ENCODE results near the gene HIPK2.

DNA sequence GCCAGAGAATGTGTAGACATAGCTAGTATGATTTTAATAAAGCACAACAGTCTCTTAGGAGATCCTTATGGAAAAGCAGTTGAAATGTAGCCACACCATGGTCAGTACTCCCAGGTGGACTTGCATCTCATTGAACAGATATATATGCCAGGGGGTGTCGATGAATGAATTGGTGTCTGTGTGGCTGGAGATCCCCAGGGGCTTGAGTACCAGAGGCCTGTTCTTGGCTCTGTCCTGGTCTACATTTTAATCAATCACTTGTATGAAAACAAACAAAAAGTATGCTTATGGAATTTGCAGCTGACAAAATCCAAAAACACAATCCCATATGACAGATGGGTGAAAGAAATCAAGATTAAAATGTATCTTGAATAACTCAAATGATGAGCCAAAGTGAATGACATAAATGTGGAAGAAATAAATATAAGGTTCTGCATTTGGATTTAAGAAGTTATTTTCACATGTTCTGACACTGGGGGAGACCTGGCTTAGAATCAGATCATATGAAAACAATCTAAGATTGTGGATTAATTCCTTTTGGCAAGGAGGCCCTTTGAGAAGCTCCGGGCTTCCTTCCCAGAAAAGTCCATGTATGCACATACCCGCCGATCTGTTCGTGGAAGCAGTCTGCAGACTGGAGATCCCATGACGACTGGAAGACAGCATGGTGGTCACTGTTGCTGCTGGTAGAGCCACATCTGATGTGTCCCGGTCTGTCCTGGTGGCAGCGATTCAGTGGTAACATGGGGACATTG lies 238.7 kb downstream of the HIPK2 start:
- TF ChIP-seq, protein P1, sequence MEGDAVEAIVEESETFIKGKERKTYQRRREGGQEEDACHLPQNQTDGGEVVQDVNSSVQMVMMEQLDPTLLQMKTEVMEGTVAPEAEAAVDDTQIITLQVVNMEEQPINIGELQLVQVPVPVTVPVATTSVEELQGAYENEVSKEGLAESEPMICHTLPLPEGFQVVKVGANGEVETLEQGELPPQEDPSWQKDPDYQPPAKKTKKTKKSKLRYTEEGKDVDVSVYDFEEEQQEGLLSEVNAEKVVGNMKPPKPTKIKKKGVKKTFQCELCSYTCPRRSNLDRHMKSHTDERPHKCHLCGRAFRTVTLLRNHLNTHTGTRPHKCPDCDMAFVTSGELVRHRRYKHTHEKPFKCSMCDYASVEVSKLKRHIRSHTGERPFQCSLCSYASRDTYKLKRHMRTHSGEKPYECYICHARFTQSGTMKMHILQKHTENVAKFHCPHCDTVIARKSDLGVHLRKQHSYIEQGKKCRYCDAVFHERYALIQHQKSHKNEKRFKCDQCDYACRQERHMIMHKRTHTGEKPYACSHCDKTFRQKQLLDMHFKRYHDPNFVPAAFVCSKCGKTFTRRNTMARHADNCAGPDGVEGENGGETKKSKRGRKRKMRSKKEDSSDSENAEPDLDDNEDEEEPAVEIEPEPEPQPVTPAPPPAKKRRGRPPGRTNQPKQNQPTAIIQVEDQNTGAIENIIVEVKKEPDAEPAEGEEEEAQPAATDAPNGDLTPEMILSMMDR (conservative IDR thresholded peaks at IDR 0.05; ENCODE audit: low read depth in 2 of 2): no peak
- TF ChIP-seq EZH2 (IDR thresholded peaks at IDR 0.05; ENCODE audit: low read depth, unreplicated experiment) (no peak), EZH2phosphoT487 (IDR thresholded peaks at IDR 0.05; ENCODE audit: unreplicated experiment) (no peak), POLR2AphosphoS5 (IDR thresholded peaks at IDR 0.05; ENCODE audit: low read depth) (no peak), ZNF114 (CRISPR knock-in tag; IDR thresholded peaks at IDR 0.05) (no peak), CREB1 (CRISPR knock-in tag; IDR thresholded peaks at IDR 0.05; ENCODE audit: low read depth) (no peak), JUNB (IDR thresholded peaks at IDR 0.05; ENCODE audit: unreplicated experiment) (no peak), STAT1 (IDR thresholded peaks at IDR 0.05; ENCODE audit: unreplicated experiment) (no peak), ZNF331 (CRISPR knock-in tag; IDR thresholded peaks at IDR 0.05; ENCODE audit: low read depth) (no peak), NANOG (IDR thresholded peaks at IDR 0.05; ENCODE audit: borderline replicate concordance) (no peak)
- TF ChIP-seq, protein P2, sequence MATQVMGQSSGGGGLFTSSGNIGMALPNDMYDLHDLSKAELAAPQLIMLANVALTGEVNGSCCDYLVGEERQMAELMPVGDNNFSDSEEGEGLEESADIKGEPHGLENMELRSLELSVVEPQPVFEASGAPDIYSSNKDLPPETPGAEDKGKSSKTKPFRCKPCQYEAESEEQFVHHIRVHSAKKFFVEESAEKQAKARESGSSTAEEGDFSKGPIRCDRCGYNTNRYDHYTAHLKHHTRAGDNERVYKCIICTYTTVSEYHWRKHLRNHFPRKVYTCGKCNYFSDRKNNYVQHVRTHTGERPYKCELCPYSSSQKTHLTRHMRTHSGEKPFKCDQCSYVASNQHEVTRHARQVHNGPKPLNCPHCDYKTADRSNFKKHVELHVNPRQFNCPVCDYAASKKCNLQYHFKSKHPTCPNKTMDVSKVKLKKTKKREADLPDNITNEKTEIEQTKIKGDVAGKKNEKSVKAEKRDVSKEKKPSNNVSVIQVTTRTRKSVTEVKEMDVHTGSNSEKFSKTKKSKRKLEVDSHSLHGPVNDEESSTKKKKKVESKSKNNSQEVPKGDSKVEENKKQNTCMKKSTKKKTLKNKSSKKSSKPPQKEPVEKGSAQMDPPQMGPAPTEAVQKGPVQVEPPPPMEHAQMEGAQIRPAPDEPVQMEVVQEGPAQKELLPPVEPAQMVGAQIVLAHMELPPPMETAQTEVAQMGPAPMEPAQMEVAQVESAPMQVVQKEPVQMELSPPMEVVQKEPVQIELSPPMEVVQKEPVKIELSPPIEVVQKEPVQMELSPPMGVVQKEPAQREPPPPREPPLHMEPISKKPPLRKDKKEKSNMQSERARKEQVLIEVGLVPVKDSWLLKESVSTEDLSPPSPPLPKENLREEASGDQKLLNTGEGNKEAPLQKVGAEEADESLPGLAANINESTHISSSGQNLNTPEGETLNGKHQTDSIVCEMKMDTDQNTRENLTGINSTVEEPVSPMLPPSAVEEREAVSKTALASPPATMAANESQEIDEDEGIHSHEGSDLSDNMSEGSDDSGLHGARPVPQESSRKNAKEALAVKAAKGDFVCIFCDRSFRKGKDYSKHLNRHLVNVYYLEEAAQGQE (IDR thresholded peaks at IDR 0.05; ENCODE audit: unreplicated experiment): no peak
- TF ChIP-seq, protein P3, sequence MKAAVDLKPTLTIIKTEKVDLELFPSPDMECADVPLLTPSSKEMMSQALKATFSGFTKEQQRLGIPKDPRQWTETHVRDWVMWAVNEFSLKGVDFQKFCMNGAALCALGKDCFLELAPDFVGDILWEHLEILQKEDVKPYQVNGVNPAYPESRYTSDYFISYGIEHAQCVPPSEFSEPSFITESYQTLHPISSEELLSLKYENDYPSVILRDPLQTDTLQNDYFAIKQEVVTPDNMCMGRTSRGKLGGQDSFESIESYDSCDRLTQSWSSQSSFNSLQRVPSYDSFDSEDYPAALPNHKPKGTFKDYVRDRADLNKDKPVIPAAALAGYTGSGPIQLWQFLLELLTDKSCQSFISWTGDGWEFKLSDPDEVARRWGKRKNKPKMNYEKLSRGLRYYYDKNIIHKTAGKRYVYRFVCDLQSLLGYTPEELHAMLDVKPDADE (IDR thresholded peaks at IDR 0.05): no peak
- TF ChIP-seq, protein P4, sequence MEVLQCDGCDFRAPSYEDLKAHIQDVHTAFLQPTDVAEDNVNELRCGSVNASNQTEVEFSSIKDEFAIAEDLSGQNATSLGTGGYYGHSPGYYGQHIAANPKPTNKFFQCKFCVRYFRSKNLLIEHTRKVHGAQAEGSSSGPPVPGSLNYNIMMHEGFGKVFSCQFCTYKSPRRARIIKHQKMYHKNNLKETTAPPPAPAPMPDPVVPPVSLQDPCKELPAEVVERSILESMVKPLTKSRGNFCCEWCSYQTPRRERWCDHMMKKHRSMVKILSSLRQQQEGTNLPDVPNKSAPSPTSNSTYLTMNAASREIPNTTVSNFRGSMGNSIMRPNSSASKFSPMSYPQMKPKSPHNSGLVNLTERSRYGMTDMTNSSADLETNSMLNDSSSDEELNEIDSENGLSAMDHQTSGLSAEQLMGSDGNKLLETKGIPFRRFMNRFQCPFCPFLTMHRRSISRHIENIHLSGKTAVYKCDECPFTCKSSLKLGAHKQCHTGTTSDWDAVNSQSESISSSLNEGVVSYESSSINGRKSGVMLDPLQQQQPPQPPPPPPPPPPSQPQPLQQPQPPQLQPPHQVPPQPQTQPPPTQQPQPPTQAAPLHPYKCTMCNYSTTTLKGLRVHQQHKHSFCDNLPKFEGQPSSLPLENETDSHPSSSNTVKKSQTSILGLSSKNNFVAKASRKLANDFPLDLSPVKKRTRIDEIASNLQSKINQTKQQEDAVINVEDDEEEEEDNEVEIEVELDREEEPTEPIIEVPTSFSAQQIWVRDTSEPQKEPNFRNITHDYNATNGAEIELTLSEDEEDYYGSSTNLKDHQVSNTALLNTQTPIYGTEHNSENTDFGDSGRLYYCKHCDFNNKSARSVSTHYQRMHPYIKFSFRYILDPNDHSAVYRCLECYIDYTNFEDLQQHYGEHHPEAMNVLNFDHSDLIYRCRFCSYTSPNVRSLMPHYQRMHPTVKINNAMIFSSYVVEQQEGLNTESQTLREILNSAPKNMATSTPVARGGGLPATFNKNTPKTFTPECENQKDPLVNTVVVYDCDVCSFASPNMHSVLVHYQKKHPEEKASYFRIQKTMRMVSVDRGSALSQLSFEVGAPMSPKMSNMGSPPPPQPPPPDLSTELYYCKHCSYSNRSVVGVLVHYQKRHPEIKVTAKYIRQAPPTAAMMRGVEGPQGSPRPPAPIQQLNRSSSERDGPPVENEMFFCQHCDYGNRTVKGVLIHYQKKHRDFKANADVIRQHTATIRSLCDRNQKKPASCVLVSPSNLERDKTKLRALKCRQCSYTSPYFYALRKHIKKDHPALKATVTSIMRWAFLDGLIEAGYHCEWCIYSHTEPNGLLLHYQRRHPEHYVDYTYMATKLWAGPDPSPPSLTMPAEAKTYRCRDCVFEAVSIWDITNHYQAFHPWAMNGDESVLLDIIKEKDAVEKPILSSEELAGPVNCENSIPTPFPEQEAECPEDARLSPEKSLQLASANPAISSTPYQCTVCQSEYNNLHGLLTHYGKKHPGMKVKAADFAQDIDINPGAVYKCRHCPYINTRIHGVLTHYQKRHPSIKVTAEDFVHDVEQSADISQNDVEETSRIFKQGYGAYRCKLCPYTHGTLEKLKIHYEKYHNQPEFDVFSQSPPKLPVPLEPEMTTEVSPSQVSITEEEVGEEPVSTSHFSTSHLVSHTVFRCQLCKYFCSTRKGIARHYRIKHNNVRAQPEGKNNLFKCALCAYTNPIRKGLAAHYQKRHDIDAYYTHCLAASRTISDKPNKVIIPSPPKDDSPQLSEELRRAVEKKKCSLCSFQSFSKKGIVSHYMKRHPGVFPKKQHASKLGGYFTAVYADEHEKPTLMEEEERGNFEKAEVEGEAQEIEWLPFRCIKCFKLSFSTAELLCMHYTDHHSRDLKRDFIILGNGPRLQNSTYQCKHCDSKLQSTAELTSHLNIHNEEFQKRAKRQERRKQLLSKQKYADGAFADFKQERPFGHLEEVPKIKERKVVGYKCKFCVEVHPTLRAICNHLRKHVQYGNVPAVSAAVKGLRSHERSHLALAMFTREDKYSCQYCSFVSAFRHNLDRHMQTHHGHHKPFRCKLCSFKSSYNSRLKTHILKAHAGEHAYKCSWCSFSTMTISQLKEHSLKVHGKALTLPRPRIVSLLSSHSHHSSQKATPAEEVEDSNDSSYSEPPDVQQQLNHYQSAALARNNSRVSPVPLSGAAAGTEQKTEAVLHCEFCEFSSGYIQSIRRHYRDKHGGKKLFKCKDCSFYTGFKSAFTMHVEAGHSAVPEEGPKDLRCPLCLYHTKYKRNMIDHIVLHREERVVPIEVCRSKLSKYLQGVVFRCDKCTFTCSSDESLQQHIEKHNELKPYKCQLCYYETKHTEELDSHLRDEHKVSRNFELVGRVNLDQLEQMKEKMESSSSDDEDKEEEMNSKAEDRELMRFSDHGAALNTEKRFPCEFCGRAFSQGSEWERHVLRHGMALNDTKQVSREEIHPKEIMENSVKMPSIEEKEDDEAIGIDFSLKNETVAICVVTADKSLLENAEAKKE (CRISPR knock-in tag; IDR thresholded peaks at IDR 0.05): no peak

Measured in GM23338 (cell line).